Measurements from ENCODE around the gene BATF2.
A peak's percentile ranks its signal among the peaks of the same experiment; 100 is the strongest.
"Not testable (repeated sequence)": the region's sequence is repeated elsewhere in the genome, so short reads cannot be mapped to it uniquely, and the experiment has no call there.

The BATF2 gene

GRCh38 chr11:65013130-65013887, 16.5 kb upstream of the BATF2 start:
- DNase-seq, result peak; percentile 82

- DNase-seq, result no peak
Measured at GRCh38 chr11:65008873-65009272, 12.1 kb upstream of the BATF2 start.

GRCh38 chr11:65008016-65008415, 11.2 kb upstream of the BATF2 start:
- DNase-seq, result no peak

- DNase-seq, result not testable (repeated sequence)
Measured at GRCh38 chr11:65003968-65004367, 7.2 kb upstream of the BATF2 start.

- DNase-seq, result no peak
Measured at GRCh38 chr11:65003282-65003681, 6.5 kb upstream of the BATF2 start.

GRCh38 chr11:65002706-65003105, 5.9 kb upstream of the BATF2 start:
- no peak for DNase-seq

GRCh38 chr11:64999478-64999877, 2.7 kb upstream of the BATF2 start:
- no peak for DNase-seq

GRCh38 chr11:64998690-64999431, 2.1 kb upstream of the BATF2 start:
- no peak for DNase-seq

- DNase-seq, result peak; percentile 2
Measured at GRCh38 chr11:64998141-64998540, 1.4 kb upstream of the BATF2 start.

- no peak for DNase-seq
Measured at GRCh38 chr11:64996327-64996709, 453 bp downstream of the BATF2 start.

- DNase-seq, result no peak
Measured at GRCh38 chr11:64994318-64994717, 2.5 kb downstream of the BATF2 start.

GRCh38 chr11:64990222-64990923, 6.4 kb downstream of the BATF2 start:
- no peak for DNase-seq

GRCh38 chr11:64989416-64989815, 7.4 kb downstream of the BATF2 start:
- no peak for DNase-seq

GRCh38 chr11:64987998-64988854, 8.5 kb downstream of the BATF2 start:
- DNase-seq, result no peak

GRCh38 chr11:64983339-64983738, 13.4 kb downstream of the BATF2 start:
- not testable (repeated sequence) for DNase-seq

GRCh38 chr11:64976651-64977050, 20.1 kb downstream of the BATF2 start:
- no peak for DNase-seq

- DNase-seq, result no peak
Measured at GRCh38 chr11:64974124-64974523, 22.6 kb downstream of the BATF2 start.

- no peak for DNase-seq
Measured at GRCh38 chr11:64971421-64972233, 25.1 kb downstream of the BATF2 start, which contains the start of gene MAJIN. Gene MAJIN, minus strand, starts transcription at chr11:64972108. Its CDS starts 12,703 bp downstream, at chr11:64959405.

- no peak for DNase-seq
Measured at GRCh38 chr11:64970731-64971151, 26.0 kb downstream of the BATF2 start.

GRCh38 chr11:64969209-64969608, 27.6 kb downstream of the BATF2 start:
- DNase-seq, result no peak

- DNase-seq, result no peak
Measured at GRCh38 chr11:64967375-64967774, 29.4 kb downstream of the BATF2 start.

Measured in NCI-H774 (cell line).